K562 (cell line): ENCODE measurements around the gene PEX6. TPM values are rescaled to one million over a fixed set of nuclear protein-coding genes. Genes with fewer than 3 reads are reported as not detected.

Experiments
- ARNT ChIP-seq, 2 experiments: fragments of 450-650 bp; IDR thresholded peaks; 2 replicates each; pipeline ENCODE4 v1.6.1; 2016; ENCODE audit warnings: mild to moderate bottlenecking in 1 of 2
- EZH2 ChIP-seq: IDR thresholded peaks from 2 replicates; pipeline ENCODE4 v1.6.1; 2012; ENCODE audit warnings: low read depth, mild to moderate bottlenecking, inconsistent platforms, low read length, borderline replicate concordance
- FOXK1 ChIP-seq: sonication (generic); formaldehyde crosslinking; IDR thresholded peaks from 2 replicates; pipeline ENCODE4 v1.8.0; 2022; ENCODE audit warnings: missing genetic modification reagents, mild to moderate bottlenecking, borderline replicate concordance
- FOXP1 ChIP-seq: sonication (generic); formaldehyde crosslinking; IDR thresholded peaks from 2 replicates; pipeline ENCODE4 v1.8.0; 2022; ENCODE audit warnings: mild to moderate bottlenecking, missing genetic modification reagents
- GABPB1 ChIP-seq: sonication (generic); formaldehyde crosslinking; IDR thresholded peaks from 2 replicates; pipeline ENCODE4 v1.8.0; 2022; ENCODE audit warnings: mild to moderate bottlenecking, missing genetic modification reagents
- HDAC2 ChIP-seq: fragments of 450-650 bp; IDR thresholded peaks from 2 replicates; pipeline ENCODE4 v1.6.1; 2016; ENCODE audit warnings: mild to moderate bottlenecking
- JUN ChIP-seq, 2 experiments: sonication (generic) in 1 of 2; formaldehyde crosslinking in 1 of 2; IDR thresholded peaks; 2 replicates each; pipeline versions ENCODE4 v1.6.1 to v1.8.0; 2012 to 2022; ENCODE audit warnings: borderline replicate concordance in 2 of 2, mild to moderate bottlenecking in 2 of 2, improper control_type of control experiment in 1 of 2, low read depth in 1 of 2, low read length in 1 of 2, missing genetic modification reagents in 1 of 2
- L3MBTL2 ChIP-seq: fragments of 450-650 bp; IDR thresholded peaks from 2 replicates; pipeline ENCODE4 v1.6.1; 2016; ENCODE audit warnings: mild to moderate bottlenecking, moderate library complexity
- NFRKB ChIP-seq: fragments of 450-650 bp; IDR thresholded peaks from 2 replicates; pipeline ENCODE4 v1.6.1; 2016; ENCODE audit warnings: low read depth
- ZNF740 ChIP-seq, 3 experiments: fragments of 200-800 bp in 1 of 3; sonication (Bioruptor generic) in 1 of 3; sonication (generic) in 1 of 3; formaldehyde crosslinking in 1 of 3; IDR thresholded peaks; 2 replicates each; pipeline versions ENCODE4 v1.6.1 to v1.8.0; 2016 to 2022; ENCODE audit warnings: mild to moderate bottlenecking in 2 of 3, missing compliant biosample characterization in 2 of 3, missing genetic modification characterization in 2 of 3, missing genetic modification reagents in 1 of 3
- ZNF76 ChIP-seq: fragments of 250-450 bp; sonication (Bioruptor Pico); IDR thresholded peaks from 2 replicates; pipeline ENCODE4 v1.4.0; 2020; ENCODE audit warnings: mild to moderate bottlenecking, moderate library complexity, borderline replicate concordance
- polyA plus RNA-seq, 8 experiments: library from polyadenylated mRNA; depleted of rRNA in 4 of 8; stranded (reverse) in 5 of 8; unstranded in 3 of 8; fragments of >200 nt; fragmentation: Nextera tagmentation in 2 of 8; fragmentation: Illumina TruSeq in 1 of 8; extraction: Ambion mirVana in 2 of 8; extraction: Trizol in 1 of 8; gene quantifications; 2 replicates each; pipeline versions ENCODE4 v1.2.1 to v1.2.3, GENCODE V29; 2011 to 2014; ENCODE audit warnings: inconsistent platforms in 1 of 8, missing spikeins in 1 of 8
- total RNA-seq, 7 experiments: library from RNA; depleted of rRNA in 6 of 7; stranded (reverse); fragments of >200 nt in 6 of 7; fragmentation: Illumina TruSeq in 2 of 7; extraction: Trizol in 2 of 7; gene quantifications; 2 replicates each; pipeline versions ENCODE4 v1.2.1 to v1.2.3, GENCODE V29; 2011 to 2021; ENCODE audit warnings: low replicate concordance in 1 of 7
- TF ChIP-seq, protein P1 (sequence below): sonication (generic); formaldehyde crosslinking; IDR thresholded peaks from 2 replicates; pipeline ENCODE4 v1.8.1; 2023; ENCODE audit warnings: mild to moderate bottlenecking, missing genetic modification reagents
- TF ChIP-seq, protein P2 (sequence below): fragments of 200-800 bp; sonication (Bioruptor generic); IDR thresholded peaks from 2 replicates; pipeline ENCODE4 v1.6.1; 2017; ENCODE audit warnings: missing genetic modification characterization, missing compliant biosample characterization
- TF ChIP-seq, protein P3 (sequence below): fragments of 450-650 bp; formaldehyde crosslinking; IDR thresholded peaks from 2 replicates; pipeline ENCODE4 v1.4.0; 2020; ENCODE audit warnings: mild to moderate bottlenecking, moderate library complexity
- TF ChIP-seq, protein P4 (sequence below): sonication (generic); formaldehyde crosslinking; IDR thresholded peaks from 2 replicates; pipeline ENCODE4 v1.8.1; 2023; ENCODE audit warnings: mild to moderate bottlenecking, missing genetic modification reagents

PEX6 gene
- total and polyA plus RNA-seq, 9 of the 15 experiments (the other 6 are each of a cell fraction or from before 2014, with no cell fraction given), result 0.17 to 20.8 (median 6.9) TPM

- TF ChIP-seq ZNF740 (CRISPR knock-in tag; IDR thresholded peaks at IDR 0.05), result peak; percentile 60
- peak in 1 of 2 experiments; percentile 51; a peak in 1 of 4 replicates for TF ChIP-seq ZNF740 (tag; IDR thresholded peaks at IDR 0.05)
- TF ChIP-seq NFRKB, result 0 out of 2 replicates have a peak, but pooled peaks have one; percentile 5
- TF ChIP-seq L3MBTL2, result peak; percentile 6; the same call in 1 of the 2 replicates
- TF ChIP-seq, protein P1, sequence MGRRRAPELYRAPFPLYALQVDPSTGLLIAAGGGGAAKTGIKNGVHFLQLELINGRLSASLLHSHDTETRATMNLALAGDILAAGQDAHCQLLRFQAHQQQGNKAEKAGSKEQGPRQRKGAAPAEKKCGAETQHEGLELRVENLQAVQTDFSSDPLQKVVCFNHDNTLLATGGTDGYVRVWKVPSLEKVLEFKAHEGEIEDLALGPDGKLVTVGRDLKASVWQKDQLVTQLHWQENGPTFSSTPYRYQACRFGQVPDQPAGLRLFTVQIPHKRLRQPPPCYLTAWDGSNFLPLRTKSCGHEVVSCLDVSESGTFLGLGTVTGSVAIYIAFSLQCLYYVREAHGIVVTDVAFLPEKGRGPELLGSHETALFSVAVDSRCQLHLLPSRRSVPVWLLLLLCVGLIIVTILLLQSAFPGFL (CRISPR knock-in tag), result peak; percentile 69; the same call in 1 of the 2 replicates
- TF ChIP-seq ARNT (IDR thresholded peaks at IDR 0.05), result 0 out of 4 replicates have a peak, but pooled peaks of 1 of the 2 experiments have one; percentile 11
- peak; percentile 44; the same call in 1 of the 2 replicates for TF ChIP-seq GABPB1 (CRISPR knock-in tag)
- no peak for TF ChIP-seq JUN (IDR thresholded peaks at IDR 0.05; ENCODE audit: borderline replicate concordance, low read depth, low read length)
- peak; percentile 42; the same call in 1 of the 2 replicates for TF ChIP-seq JUN (CRISPR knock-in tag; IDR thresholded peaks at IDR 0.05; ENCODE audit: borderline replicate concordance)
- TF ChIP-seq ZNF76 (CRISPR knock-in tag), result 0 out of 2 replicates have a peak, but pooled peaks have one; percentile 19
- TF ChIP-seq, protein P2, sequence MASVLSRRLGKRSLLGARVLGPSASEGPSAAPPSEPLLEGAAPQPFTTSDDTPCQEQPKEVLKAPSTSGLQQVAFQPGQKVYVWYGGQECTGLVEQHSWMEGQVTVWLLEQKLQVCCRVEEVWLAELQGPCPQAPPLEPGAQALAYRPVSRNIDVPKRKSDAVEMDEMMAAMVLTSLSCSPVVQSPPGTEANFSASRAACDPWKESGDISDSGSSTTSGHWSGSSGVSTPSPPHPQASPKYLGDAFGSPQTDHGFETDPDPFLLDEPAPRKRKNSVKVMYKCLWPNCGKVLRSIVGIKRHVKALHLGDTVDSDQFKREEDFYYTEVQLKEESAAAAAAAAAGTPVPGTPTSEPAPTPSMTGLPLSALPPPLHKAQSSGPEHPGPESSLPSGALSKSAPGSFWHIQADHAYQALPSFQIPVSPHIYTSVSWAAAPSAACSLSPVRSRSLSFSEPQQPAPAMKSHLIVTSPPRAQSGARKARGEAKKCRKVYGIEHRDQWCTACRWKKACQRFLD (CRISPR knock-in tag), result 0 out of 2 replicates have a peak, but pooled peaks have one; percentile 15
- TF ChIP-seq FOXP1 (CRISPR knock-in tag), result 0 out of 2 replicates have a peak, but pooled peaks have one; percentile 18
- 0 out of 2 replicates have a peak, but pooled peaks have one; percentile 10 for TF ChIP-seq FOXK1
- TF ChIP-seq HDAC2, result 0 out of 2 replicates have a peak, but pooled peaks have one; percentile 1
- TF ChIP-seq, protein P3, sequence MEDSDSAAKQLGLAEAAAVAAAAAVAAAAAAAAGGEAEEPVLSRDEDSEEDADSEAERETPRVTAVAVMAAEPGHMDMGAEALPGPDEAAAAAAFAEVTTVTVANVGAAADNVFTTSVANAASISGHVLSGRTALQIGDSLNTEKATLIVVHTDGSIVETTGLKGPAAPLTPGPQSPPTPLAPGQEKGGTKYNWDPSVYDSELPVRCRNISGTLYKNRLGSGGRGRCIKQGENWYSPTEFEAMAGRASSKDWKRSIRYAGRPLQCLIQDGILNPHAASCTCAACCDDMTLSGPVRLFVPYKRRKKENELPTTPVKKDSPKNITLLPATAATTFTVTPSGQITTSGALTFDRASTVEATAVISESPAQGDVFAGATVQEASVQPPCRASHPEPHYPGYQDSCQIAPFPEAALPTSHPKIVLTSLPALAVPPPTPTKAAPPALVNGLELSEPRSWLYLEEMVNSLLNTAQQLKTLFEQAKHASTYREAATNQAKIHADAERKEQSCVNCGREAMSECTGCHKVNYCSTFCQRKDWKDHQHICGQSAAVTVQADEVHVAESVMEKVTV (CRISPR knock-in tag), result 0 out of 2 replicates have a peak, but pooled peaks have one; percentile 3
- no peak for TF ChIP-seq EZH2
- TF ChIP-seq, protein P4, sequence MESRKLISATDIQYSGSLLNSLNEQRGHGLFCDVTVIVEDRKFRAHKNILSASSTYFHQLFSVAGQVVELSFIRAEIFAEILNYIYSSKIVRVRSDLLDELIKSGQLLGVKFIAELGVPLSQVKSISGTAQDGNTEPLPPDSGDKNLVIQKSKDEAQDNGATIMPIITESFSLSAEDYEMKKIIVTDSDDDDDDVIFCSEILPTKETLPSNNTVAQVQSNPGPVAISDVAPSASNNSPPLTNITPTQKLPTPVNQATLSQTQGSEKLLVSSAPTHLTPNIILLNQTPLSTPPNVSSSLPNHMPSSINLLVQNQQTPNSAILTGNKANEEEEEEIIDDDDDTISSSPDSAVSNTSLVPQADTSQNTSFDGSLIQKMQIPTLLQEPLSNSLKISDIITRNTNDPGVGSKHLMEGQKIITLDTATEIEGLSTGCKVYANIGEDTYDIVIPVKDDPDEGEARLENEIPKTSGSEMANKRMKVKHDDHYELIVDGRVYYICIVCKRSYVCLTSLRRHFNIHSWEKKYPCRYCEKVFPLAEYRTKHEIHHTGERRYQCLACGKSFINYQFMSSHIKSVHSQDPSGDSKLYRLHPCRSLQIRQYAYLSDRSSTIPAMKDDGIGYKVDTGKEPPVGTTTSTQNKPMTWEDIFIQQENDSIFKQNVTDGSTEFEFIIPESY (CRISPR knock-in tag), result no peak
Measured at GRCh38 chr6:42979523-42980177, 669 bp upstream of the PEX6 start (continued).
